T-helper 9 cell (primary cell): ENCODE data around the gene POLR2J3.
"Not testable (repeated sequence)": the region's sequence is repeated elsewhere in the genome, so short reads cannot be mapped to it uniquely, and the experiment has no call there.

Experiments
- DNase-seq: peaks from one replicate; pipeline ENCODE4 v3.0.0-alpha.2; 2020
- total RNA-seq, 2 donors: gene quantifications; one replicate each; lab custom pipeline; 2026; lab: John Stamatoyannopoulos, UW

Gene POLR2J3
- 2.5 to 4.3 reads per million in 2 donors for total RNA-seq

GRCh38 chr7:102572261-102573239 is at the start of gene POLR2J3:
Gene POLR2J3, minus strand, starts transcription at chr7:102572583. Its CDS starts 62 bp downstream, at chr7:102572521.
- peak; percentile 100 for DNase-seq

GRCh38 chr7:102618122-102618521 is 45.7 kb upstream of the POLR2J3 start:
- not testable (repeated sequence) for DNase-seq

GRCh38 chr7:102616507-102617125 is 44.2 kb upstream of the POLR2J3 start, which contains the start of gene RASA4:
Gene RASA4, minus strand, starts transcription at chr7:102616756. Its CDS starts 67 bp downstream, at chr7:102616689.
- peak; percentile 36 for DNase-seq

DNA sequence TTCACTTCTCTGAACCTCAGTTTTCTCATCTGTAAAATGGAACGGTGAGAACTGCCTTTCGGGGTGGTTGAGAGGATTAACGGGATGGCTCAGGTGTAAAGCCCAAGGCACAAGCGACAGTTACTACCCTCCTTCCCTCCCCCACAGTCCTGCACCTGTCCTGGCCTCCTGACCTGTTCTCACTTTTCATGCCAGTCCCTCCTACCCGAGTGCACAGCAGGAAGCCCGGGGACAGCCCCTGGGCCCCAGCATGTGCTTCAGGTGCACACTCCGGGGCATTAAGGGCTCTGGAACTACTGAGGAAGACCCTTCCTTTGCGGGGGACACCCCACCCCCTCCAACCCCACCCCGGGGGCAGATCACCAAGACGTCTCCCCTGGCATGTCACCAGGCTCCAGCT is 43.5 kb upstream of the POLR2J3 start:
- DNase-seq: not testable (repeated sequence)

- not testable (repeated sequence) for DNase-seq
Measured at GRCh38 chr7:102614873-102615272, 42.5 kb upstream of the POLR2J3 start.

- not testable (repeated sequence) for DNase-seq
Measured at GRCh38 chr7:102614346-102614697, 41.9 kb upstream of the POLR2J3 start.

- DNase-seq: not testable (repeated sequence)
Measured at GRCh38 chr7:102613575-102614345, 41.4 kb upstream of the POLR2J3 start.

GRCh38 chr7:102611675-102612325 is 39.4 kb upstream of the POLR2J3 start:
- DNase-seq: not testable (repeated sequence)

DNA sequence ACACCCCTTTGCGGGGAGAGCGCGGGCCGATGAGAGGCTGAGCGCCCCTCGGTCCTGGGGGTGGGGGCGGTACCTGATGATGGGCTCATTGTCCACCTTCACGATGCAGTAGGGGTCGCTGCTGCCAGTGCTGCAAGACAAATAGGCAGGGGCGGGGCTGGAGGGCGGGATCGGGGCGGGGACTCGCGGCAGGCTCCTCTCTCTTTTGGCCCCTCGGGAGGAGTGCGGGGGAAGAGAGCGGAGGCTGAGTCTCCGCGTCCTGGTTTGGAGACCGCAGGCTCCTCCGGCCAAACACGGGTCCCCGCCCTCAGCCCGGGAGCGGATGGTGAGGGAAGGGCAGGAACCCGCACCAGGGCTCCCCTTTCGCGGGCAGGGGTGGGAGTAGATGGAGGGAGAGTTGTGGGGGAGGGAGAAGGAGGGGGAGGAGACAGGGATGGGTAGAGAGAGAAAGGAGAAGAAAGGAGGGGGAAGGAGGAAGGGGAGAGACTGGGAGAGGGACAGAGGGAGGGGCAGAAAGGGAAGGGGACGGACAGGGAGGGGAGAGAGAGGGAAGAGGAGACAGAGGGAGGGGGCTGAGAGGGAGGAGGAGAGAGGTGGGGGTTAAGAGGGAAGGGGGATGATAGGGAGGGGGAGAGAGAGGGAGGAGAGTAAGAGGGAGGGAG is 38.8 kb upstream of the POLR2J3 start:
- DNase-seq: not testable (repeated sequence)

DNA sequence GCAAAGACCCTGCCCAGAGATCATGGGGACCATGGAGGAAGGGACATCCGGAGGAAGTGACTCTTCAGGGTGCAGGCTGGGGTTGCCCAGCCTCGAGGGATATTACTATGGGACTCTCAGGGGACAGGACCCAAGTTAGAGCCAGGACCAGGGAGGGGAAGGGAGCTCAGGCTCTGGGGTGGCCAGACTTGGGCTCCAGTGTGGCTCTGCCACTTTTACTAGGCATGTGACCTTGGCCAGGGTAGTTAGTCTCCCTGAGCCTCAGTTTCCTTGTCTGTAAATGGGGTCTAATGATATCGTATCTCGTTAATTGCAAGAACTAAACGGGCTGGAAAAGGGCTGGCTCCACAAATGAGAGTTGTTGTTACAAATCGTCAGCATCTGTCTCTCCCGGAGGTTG is 38.1 kb upstream of the POLR2J3 start:
- not testable (repeated sequence) for DNase-seq

GRCh38 chr7:102609734-102610133 is 37.4 kb upstream of the POLR2J3 start:
- not testable (repeated sequence) for DNase-seq

- DNase-seq: not testable (repeated sequence)
Measured at GRCh38 chr7:102606848-102607247, 34.5 kb upstream of the POLR2J3 start.

DNA sequence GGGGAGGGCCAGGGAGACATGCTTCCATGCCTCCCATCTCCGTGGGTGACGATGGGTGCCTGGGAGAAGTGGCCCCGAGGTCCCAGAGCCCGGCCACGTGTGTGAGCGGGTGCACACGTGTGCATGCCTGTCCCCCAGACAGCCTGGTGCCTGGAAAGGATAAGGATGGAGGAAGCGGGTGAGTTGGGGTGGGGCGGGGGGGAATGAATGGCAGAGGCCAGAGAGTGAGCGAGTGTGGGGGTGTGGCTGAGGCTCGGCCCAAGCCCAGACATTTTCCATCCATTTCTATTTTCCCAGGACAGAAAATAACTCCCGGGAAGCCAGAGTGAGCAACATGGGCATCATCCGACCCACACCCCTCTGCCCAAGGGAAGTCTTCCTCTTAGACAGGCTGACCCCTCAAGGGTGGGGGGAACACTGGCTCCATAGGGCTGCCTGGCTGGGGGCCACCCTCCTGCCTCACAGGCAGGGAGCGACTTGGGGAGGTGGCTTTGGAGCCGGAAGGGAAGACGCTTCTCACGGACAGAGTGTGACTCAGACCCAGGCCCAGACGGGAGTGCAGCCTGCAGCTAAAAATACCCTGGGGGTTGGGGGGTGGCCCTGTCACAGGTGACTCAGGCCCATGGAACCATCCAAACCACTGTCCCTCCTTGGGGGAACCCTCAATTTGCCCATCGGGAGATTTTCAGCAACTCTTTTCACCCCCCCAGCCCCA is 32.2 kb upstream of the POLR2J3 start:
- not testable (repeated sequence) for DNase-seq

DNA sequence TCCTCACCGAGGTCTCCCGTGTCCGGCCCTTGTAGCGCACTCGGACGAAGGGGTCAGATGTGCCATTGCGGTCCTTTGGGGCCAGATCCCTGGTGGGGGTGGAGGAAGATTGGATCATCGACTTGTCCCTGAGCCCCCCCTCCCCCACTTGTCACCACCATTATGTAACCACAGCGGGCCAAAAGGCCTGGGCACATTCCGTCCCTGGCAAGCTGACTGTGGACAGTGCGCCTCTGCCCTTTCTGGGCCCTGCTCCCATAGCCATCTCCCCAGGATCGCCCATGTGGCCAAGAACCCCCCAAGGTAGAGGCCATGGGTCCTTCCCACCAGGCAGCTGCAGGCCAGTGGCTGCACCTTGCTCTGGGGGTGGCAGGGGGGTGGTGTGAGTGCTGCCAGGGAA is 29.9 kb upstream of the POLR2J3 start:
- DNase-seq: not testable (repeated sequence)

- not testable (repeated sequence) for DNase-seq
Measured at GRCh38 chr7:102599699-102600098, 27.3 kb upstream of the POLR2J3 start.

- DNase-seq: not testable (repeated sequence)
Measured at GRCh38 chr7:102596036-102596435, 23.7 kb upstream of the POLR2J3 start.

GRCh38 chr7:102593637-102594334 is 21.4 kb upstream of the POLR2J3 start:
- not testable (repeated sequence) for DNase-seq

DNA sequence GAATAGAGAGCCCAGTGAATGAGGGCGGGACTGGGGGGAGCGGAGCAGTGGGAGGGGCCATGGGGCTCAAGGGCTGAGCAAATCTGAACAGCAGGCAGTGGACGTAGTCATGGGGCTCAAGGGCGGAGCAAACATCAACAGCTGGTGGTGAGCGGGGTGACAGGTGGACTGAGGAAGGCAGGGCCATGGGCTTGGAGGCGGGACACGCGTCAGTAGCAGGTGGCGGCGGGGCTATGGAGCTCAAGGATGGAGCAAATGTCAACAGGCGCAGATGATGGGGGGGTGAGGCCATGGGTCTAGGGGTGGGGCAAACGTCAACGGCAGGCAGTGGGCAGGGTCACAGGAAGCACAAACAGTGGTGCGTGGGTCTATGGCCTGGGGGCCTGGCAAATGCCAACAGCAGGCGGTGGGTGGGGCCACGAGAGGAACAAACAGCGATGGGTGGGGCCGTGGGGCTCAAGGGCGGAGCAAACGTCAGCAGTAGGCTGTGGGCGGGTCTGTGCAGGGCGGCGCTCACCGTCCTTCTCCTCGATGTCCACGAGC is 20.2 kb upstream of the POLR2J3 start:
- peak; percentile 32 for DNase-seq

GRCh38 chr7:102589857-102590256 is 17.5 kb upstream of the POLR2J3 start:
- not testable (repeated sequence) for DNase-seq

- DNase-seq: not testable (repeated sequence)
Measured at GRCh38 chr7:102583495-102583894, 11.1 kb upstream of the POLR2J3 start.
